ENCODE results near the gene ACP6.

The ACP6 gene

GRCh38 chr1:147670319-147671001 lies at the start of gene ACP6:
ACP6 (minus strand) TSS chr1:147670524; CDS start chr1:147670048, 476 bp downstream.
- no peak for TF ChIP-seq CTCF (IDR thresholded peaks at IDR 0.05; ENCODE audit: extremely low read depth, missing control alignments)

GRCh38 chr1:147719711-147720225 lies 49.4 kb upstream of the ACP6 start:
- no peak for DNase-seq (ENCODE audit: low spot score)
- no peak for TF ChIP-seq CTCF (IDR thresholded peaks at IDR 0.05; ENCODE audit: extremely low read depth, missing control alignments)

More at GRCh38 chr1:147670319-147671001, at the start of gene ACP6:
- DNase-seq (ENCODE audit: low spot score) = peak; percentile 91

GRCh38 chr1:147719029-147719698 lies 48.8 kb upstream of the ACP6 start:
- no peak for DNase-seq (ENCODE audit: low spot score)
- TF ChIP-seq CTCF (IDR thresholded peaks at IDR 0.05; ENCODE audit: extremely low read depth, missing control alignments) = no peak

GRCh38 chr1:147717706-147718097 lies 47.4 kb upstream of the ACP6 start:
- no peak for DNase-seq (ENCODE audit: low spot score)
- TF ChIP-seq CTCF (IDR thresholded peaks at IDR 0.05; ENCODE audit: extremely low read depth, missing control alignments) = no peak

- TF ChIP-seq CTCF (IDR thresholded peaks at IDR 0.05; ENCODE audit: extremely low read depth, missing control alignments) = no peak
- DNase-seq (ENCODE audit: low spot score) = no peak
These were observed 46.9 kb upstream of the ACP6 start for GRCh38 chr1:147717051-147717705.

GRCh38 chr1:147712605-147713004 lies 42.3 kb upstream of the ACP6 start:
- TF ChIP-seq CTCF (IDR thresholded peaks at IDR 0.05; ENCODE audit: extremely low read depth, missing control alignments) = no peak

More at GRCh38 chr1:147712605-147713004, 42.3 kb upstream of the ACP6 start:
- DNase-seq (ENCODE audit: low spot score) = no peak

Data from GM20000 (cell line).